ENCODE results near the gene DESI2.

The DESI2 gene

DNA sequence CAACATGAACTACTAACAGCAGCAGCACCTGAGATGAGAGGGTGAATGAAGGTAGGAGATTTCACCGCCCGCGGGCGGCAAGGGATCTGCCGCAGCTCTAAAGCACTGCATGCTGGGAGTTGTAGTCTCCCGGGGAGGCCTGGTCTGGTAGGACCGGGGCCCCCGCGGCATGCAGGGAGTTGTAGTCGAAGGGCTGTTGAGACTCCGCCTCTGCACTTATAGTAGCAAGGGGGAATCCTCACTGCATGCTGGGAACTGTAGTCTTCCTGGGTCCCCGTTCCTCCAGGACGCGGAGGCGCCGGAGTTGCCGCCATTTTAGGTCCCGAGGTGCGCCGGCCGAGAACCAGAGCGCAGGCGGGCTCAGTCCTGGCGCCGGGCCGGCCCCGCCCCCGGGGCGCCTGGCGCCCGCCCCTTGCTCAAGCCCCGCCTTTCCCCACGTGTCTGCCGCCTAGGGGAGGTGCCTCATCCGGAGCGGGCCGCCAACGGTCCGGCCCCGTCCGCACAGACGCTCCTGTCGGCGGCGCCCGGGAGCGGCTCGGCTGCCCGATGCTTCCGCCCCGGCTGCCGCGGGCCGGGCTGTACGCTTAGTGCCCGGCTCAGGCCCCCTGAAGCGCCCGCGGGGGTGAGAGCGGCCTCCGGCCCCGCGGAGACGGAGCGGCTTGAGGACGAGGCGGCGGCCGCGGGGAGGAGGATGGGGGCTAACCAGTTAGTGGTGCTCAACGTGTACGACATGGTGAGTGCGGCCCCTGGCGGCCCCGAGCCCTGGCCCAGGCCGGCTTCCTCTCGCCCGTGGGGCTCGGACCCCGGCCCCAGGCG is at the start of gene DESI2 (continued):
- TF ChIP-seq CTCF (tag by site-specific recombination; IDR thresholded peaks at IDR 0.05) (peak; percentile 98), AEBP2 (tag by site-specific recombination; IDR thresholded peaks at IDR 0.05; ENCODE audit: borderline replicate concordance) (no peak), ZNF776 (tag by site-specific recombination; IDR thresholded peaks at IDR 0.05; ENCODE audit: borderline replicate concordance) (no peak), ZNF112 (tag by site-specific recombination; IDR thresholded peaks at IDR 0.05) (no peak), ZEB2 (tag by site-specific recombination; IDR thresholded peaks at IDR 0.05) (peak; percentile 79), ZNF664 (tag by site-specific recombination; IDR thresholded peaks at IDR 0.05) (no peak), ZNF560 (tag by site-specific recombination; IDR thresholded peaks at IDR 0.05; ENCODE audit: borderline replicate concordance) (no peak), ZFP3 (tag by site-specific recombination; IDR thresholded peaks at IDR 0.05; ENCODE audit: low read depth) (no peak), YY2 (tag by site-specific recombination; IDR thresholded peaks at IDR 0.05) (peak; percentile 91), ZNF48 (tag by site-specific recombination; IDR thresholded peaks at IDR 0.05) (no peak), ZNF707 (tag by site-specific recombination; IDR thresholded peaks at IDR 0.05) (no peak), ZNF133 (tag by site-specific recombination; IDR thresholded peaks at IDR 0.05) (0 out of 2 replicates have a peak, but pooled peaks have one; percentile 29), ZNF404 (tag by site-specific recombination; IDR thresholded peaks at IDR 0.05) (no peak), REPIN1 (tag by site-specific recombination; IDR thresholded peaks at IDR 0.05; ENCODE audit: low read depth) (peak; percentile 81; the same call in 1 of the 2 replicates), KLF17 (tag by site-specific recombination; IDR thresholded peaks at IDR 0.05) (peak; percentile 31; the same call in 1 of the 2 replicates), ZNF701 (tag by site-specific recombination; IDR thresholded peaks at IDR 0.05) (no peak), ZBTB8A (tag by site-specific recombination; IDR thresholded peaks at IDR 0.05) (peak; percentile 79), ZNF239 (tag by site-specific recombination; IDR thresholded peaks at IDR 0.05) (no peak), HOXD13 (CRISPR knock-in tag; IDR thresholded peaks at IDR 0.05; ENCODE audit: borderline replicate concordance) (no peak), ZNF121 (tag by site-specific recombination; IDR thresholded peaks at IDR 0.05) (0 out of 2 replicates have a peak, but pooled peaks have one; percentile 34), ZNF433 (tag by site-specific recombination; IDR thresholded peaks at IDR 0.05; ENCODE audit: low read depth) (no peak), ZNF629 (tag by site-specific recombination; IDR thresholded peaks at IDR 0.05) (no peak; the same call in 1 of the 2 replicates), ZNF341 (tag by site-specific recombination; IDR thresholded peaks at IDR 0.05; ENCODE audit: low read depth) (peak; percentile 41; the same call in 1 of the 2 replicates)
- TF ChIP-seq, protein P1, sequence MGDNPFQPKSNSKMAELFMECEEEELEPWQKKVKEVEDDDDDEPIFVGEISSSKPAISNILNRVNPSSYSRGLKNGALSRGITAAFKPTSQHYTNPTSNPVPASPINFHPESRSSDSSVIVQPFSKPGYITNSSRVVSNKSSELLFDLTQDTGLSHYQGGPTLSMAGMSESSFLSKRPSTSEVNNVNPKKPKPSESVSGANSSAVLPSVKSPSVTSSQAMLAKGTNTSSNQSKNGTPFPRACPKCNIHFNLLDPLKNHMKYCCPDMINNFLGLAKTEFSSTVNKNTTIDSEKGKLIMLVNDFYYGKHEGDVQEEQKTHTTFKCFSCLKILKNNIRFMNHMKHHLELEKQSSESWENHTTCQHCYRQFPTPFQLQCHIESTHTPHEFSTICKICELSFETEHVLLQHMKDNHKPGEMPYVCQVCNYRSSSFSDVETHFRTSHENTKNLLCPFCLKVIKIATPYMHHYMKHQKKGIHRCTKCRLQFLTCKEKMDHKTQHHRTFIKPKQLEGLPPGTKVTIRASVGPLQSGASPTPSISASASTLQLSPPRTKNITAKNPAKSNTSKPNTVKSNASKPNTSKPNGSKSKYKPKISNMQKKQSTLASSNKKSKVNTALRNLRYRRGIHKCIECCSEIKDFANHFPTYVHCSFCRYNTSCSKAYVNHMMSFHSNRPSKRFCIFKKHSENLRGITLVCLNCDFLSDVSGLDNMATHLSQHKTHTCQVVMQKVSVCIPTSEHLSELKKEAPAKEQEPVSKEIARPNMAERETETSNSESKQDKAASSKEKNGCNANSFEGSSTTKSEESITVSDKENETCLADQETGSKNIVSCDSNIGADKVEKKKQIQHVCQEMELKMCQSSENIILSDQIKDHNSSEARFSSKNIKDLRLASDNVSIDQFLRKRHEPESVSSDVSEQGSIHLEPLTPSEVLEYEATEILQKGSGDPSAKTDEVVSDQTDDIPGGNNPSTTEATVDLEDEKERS (tag by site-specific recombination; IDR thresholded peaks at IDR 0.05), result no peak
- TF ChIP-seq, protein P2, sequence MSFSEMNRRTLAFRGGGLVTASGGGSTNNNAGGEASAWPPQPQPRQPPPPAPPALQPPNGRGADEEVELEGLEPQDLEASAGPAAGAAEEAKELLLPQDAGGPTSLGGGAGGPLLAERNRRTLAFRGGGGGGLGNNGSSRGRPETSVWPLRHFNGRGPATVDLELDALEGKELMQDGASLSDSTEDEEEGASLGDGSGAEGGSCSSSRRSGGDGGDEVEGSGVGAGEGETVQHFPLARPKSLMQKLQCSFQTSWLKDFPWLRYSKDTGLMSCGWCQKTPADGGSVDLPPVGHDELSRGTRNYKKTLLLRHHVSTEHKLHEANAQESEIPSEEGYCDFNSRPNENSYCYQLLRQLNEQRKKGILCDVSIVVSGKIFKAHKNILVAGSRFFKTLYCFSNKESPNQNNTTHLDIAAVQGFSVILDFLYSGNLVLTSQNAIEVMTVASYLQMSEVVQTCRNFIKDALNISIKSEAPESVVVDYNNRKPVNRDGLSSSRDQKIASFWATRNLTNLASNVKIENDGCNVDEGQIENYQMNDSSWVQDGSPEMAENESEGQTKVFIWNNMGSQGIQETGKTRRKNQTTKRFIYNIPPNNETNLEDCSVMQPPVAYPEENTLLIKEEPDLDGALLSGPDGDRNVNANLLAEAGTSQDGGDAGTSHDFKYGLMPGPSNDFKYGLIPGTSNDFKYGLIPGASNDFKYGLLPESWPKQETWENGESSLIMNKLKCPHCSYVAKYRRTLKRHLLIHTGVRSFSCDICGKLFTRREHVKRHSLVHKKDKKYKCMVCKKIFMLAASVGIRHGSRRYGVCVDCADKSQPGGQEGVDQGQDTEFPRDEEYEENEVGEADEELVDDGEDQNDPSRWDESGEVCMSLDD (tag by site-specific recombination; IDR thresholded peaks at IDR 0.05), result peak; percentile 42; the same call in 1 of the 2 replicates
- TF ChIP-seq, protein P3, sequence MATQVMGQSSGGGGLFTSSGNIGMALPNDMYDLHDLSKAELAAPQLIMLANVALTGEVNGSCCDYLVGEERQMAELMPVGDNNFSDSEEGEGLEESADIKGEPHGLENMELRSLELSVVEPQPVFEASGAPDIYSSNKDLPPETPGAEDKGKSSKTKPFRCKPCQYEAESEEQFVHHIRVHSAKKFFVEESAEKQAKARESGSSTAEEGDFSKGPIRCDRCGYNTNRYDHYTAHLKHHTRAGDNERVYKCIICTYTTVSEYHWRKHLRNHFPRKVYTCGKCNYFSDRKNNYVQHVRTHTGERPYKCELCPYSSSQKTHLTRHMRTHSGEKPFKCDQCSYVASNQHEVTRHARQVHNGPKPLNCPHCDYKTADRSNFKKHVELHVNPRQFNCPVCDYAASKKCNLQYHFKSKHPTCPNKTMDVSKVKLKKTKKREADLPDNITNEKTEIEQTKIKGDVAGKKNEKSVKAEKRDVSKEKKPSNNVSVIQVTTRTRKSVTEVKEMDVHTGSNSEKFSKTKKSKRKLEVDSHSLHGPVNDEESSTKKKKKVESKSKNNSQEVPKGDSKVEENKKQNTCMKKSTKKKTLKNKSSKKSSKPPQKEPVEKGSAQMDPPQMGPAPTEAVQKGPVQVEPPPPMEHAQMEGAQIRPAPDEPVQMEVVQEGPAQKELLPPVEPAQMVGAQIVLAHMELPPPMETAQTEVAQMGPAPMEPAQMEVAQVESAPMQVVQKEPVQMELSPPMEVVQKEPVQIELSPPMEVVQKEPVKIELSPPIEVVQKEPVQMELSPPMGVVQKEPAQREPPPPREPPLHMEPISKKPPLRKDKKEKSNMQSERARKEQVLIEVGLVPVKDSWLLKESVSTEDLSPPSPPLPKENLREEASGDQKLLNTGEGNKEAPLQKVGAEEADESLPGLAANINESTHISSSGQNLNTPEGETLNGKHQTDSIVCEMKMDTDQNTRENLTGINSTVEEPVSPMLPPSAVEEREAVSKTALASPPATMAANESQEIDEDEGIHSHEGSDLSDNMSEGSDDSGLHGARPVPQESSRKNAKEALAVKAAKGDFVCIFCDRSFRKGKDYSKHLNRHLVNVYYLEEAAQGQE (tag by site-specific recombination; IDR thresholded peaks at IDR 0.05), result peak; percentile 58; the same call in 1 of the 2 replicates

All from HEK293 (cell line).